Naive B cell (primary cell): ENCODE results near the gene PSMB11. TPM values are rescaled to one million over a fixed set of nuclear protein-coding genes. Genes with fewer than 3 reads are reported as not detected.

Experiments
- ATAC-seq, 2 donors: fragments of 150-1000 bp; cut with Tn5 transposase; 2 replicates each; pipeline ENCODE4 v1.10.0; 2021; ENCODE audit warnings: low read depth in 2 of 2, mild to moderate bottlenecking in 2 of 2, moderate library complexity in 2 of 2
- DNase-seq: peaks from one replicate; pipeline ENCODE4 v3.0.0; 2022
- H3K27ac Mint-ChIP-seq, 6 donors: one replicate each; pipeline ENCODE4 v1.8.0; 2020 to 2022; ENCODE audit warnings: mild to moderate bottlenecking in 6 of 6, mixed read lengths in 6 of 6, moderate library complexity in 5 of 6, inconsistent platforms in 2 of 6
- H3K27me3 Mint-ChIP-seq, 3 donors: one replicate each; pipeline ENCODE4 v1.8.0; 2021 to 2022; ENCODE audit warnings: mixed read lengths in 3 of 3, mild to moderate bottlenecking in 1 of 3
- H3K36me3 Mint-ChIP-seq, 2 donors: one replicate each; pipeline ENCODE4 v1.8.0; 2020 to 2022; ENCODE audit warnings: mixed read lengths in 2 of 2, inconsistent platforms in 1 of 2, mild to moderate bottlenecking in 1 of 2
- H3K4me1 Mint-ChIP-seq, 3 donors: one replicate each; pipeline ENCODE4 v1.8.0; 2020 to 2022; ENCODE audit warnings: mixed read lengths in 3 of 3, inconsistent platforms in 1 of 3, mild to moderate bottlenecking in 1 of 3, moderate library complexity in 1 of 3
- H3K4me3 Mint-ChIP-seq, 8 donors: one replicate each; pipeline ENCODE4 v1.8.0; 2020 to 2022; ENCODE audit warnings: mild to moderate bottlenecking in 8 of 8, mixed read lengths in 8 of 8, moderate library complexity in 8 of 8, inconsistent platforms in 2 of 8
- H3K9me3 Mint-ChIP-seq, 7 donors: one replicate each; pipeline ENCODE4 v1.8.0; 2020 to 2022; ENCODE audit warnings: mixed read lengths in 7 of 7, mild to moderate bottlenecking in 5 of 7, inconsistent platforms in 2 of 7, moderate library complexity in 1 of 7
- polyA plus RNA-seq, 6 donors: library from polyadenylated mRNA; unstranded; fragments of 300-500 nt; fragmentation: Illumina TruSeq; gene quantifications; one replicate each; pipeline ENCODE4 v1.2.3, GENCODE V29; 2021; ENCODE audit warnings: low read depth in 6 of 6

PSMB11 gene
- polyA plus RNA-seq, 6 donors from 2014 or later = not detected

DNA sequence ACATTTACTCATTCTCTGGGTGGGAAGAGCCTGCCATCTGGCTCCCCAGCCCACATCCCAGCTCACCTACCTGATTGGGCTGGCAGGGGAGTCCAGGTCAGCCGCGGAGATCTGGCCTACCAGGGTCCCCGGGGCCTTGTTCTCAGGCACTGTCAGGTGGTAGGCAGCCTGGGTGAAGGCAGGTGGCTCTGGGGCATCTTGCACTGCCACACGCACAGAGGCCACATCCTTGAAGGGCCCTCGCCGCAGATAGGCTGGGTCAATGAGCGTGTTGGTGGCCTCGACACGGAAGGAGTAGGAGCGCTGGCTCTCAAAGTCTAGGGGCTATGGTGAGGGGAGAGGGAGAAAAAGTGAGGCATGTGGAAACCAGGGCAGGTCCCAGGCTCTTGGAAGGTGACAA lies 11.4 kb downstream of the PSMB11 start:
- Mint-ChIP-seq H3K27ac (peak overlapping the region in 2 of 6 donors; percentile 21 to 51), H3K4me1 (peaks cover 19 to 23% (median 20%) of the 10 kb centered on the region in 3 donors), H3K4me3 (no peak overlapping the region), H3K36me3 (no peaks in the 10 kb centered on the region), H3K9me3 (no peaks in the 10 kb centered on the region), H3K27me3 (no peaks in the 10 kb centered on the region)
- DNase-seq = no peak
- ATAC-seq = no peak

DNA sequence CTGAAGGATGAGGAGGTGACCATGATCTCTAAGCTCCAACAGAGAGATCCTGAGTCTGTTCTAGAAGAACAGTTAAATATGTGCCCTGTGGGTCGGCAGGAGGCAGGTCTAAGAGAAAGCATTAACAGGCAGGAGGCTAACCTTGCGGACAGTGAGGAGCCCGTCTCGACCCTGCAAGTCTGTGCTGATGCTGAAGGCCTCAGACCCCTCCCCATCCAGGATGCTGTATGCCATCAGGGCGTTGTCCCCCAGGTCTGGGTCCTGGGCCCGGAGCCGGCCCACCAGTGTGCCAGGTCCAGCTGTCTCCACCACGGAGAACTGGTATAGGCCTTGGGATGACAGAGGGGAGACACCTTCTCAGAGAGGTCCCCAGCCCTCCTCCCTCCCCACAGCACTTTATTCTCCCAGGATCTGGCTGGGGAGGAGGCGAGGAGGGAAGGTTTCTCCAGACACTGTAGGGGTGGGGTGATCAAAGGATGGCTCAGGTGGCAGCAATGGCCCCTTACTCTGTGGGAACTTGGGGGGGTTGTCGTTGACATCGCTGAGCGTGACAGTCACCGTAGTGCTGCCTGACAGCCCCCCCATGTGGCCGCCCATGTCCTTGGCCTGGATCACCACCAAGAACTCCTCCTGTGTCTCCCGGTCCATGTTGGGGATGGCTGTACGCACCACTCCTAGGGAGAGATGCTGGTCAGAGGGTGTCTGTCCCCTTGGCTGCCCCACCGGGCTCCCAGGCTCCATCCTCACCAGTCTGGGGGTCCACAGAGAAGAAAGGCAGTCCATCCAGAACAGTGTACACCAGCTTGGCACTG lies 12.2 kb downstream of the PSMB11 start:
- H3K4me3 Mint-ChIP-seq = no peak overlapping the region
- H3K36me3 Mint-ChIP-seq = peaks cover 0 to 4% of the 10 kb centered on the region in 2 donors
- no peak for DNase-seq
- ATAC-seq = no peak
- no peaks in the 10 kb centered on the region for H3K9me3 Mint-ChIP-seq
- H3K27me3 Mint-ChIP-seq = no peaks in the 10 kb centered on the region
- H3K4me1 Mint-ChIP-seq = peaks cover 19 to 24% (median 20%) of the 10 kb centered on the region in 3 donors
- H3K27ac Mint-ChIP-seq = peak overlapping the region in 2 of 6 donors; percentile 26 to 47

DNA sequence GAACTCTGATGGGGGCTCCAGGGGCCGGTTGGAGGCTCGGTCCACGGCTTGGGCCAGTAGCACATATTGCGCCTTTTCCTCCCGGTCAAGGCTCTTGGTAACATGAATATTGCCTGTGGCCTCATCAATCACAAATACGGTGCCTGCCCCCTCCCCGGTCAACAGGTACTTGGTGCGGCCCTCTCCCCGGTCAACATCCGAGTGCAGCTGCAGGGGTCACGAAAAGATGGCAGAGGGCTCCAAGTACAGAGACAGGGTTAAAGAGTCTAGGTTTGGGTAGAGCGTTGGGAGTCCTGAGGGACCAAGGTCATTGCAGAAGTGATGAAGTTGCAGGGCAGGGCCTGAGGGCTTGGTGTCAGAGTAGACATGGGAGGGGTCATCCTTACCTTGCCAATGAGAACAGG lies 13.1 kb downstream of the PSMB11 start:
- no peak for DNase-seq
- Mint-ChIP-seq H3K36me3 (peaks cover 0 to 9% of the 10 kb centered on the region in 2 donors), H3K9me3 (no peaks in the 10 kb centered on the region), H3K27me3 (no peaks in the 10 kb centered on the region), H3K4me3 (peak overlapping the region in 1 of 8 donors; percentile 40), H3K27ac (peak overlapping the region in 1 of 6 donors; percentile 47), H3K4me1 (peaks cover 19 to 24% (median 21%) of the 10 kb centered on the region in 3 donors)
- no peak for ATAC-seq

DNA sequence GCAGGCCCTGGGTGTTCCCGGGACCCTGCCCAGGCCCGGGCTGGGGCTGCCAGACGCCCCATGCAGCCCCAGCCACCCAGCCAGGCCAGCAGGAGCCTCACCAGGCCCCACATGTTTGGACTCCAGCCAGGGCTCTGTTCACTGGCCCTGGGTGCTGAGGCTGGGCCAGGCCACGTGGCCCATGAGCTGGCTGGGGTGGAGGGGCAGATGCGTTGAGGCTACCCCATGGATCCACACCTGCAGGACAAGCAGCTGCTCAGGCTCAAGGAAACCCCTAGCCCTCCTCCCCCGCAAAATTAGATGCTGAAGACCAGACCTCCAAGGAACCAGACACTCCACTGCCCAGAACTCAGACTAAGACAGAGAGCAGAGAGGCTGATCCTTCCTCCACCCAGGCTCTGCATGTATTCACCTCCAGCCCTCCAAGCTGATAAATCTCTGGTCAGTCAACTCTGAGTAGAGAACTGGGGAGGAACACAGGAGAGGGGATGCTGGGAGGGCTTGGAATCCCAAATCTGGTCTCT lies 13.7 kb downstream of the PSMB11 start:
- Mint-ChIP-seq H3K4me1 (peaks cover 19 to 24% (median 22%) of the 10 kb centered on the region in 3 donors), H3K9me3 (no peaks in the 10 kb centered on the region), H3K4me3 (peak overlapping the region; percentile 18 to 95 (median 83)), H3K36me3 (peaks cover 0 to 9% of the 10 kb centered on the region in 2 donors), H3K27ac (peak overlapping the region in 4 of 6 donors; percentile 14 to 88 (median 46)), H3K27me3 (no peaks in the 10 kb centered on the region)
- ATAC-seq = no peak
- no peak for DNase-seq

DNA sequence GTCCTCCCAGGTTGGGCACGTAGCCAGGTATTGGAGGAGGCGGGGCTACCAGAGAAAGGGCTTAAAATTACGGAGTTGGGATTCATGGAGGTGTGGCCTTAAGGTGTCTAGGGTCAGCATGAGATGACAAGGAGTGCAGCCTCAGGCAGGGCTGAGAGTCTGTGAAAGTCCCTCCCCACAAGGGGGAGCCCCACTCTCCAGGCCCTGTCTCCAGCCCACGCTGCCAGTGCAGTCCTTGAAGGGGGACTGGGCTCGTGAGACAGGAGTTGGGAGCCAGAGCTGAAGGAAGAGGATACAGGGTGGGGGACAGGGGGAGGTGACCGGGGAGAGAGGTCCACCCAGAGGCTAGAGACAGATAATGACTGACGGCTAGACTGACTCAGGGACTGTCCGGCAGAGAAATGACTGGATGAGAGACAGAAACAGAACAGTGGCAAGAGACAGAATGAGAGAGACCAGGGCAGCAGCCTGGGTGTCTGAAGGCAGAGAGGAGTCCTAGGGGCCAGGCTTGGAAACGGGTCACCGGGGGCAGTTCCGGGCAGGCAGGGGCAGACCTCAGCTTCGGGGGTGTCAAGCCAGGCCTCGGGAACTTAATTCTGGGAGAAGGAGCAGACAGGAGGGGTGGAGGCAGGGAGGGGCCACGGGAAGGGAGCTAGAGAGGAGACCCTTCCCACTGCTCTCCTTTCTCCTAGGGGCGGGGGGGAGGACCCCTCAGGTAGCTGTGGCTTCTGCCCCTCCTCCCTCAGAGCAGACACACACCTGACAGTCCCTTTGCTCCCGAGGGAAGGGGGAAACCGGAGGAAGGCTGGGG lies 14.3 kb downstream of the PSMB11 start:
- Mint-ChIP-seq H3K27ac (peak overlapping the region; percentile 14 to 92 (median 72)), H3K4me3 (peak overlapping the region; percentile 79 to 95 (median 88)), H3K36me3 (peaks cover 0 to 9% of the 10 kb centered on the region in 2 donors), H3K27me3 (no peaks in the 10 kb centered on the region), H3K9me3 (no peaks in the 10 kb centered on the region), H3K4me1 (peaks cover 19 to 24% (median 22%) of the 10 kb centered on the region in 3 donors)
- DNase-seq (peak; percentile 75), ATAC-seq (peak; percentile 69 to 70)

DNA sequence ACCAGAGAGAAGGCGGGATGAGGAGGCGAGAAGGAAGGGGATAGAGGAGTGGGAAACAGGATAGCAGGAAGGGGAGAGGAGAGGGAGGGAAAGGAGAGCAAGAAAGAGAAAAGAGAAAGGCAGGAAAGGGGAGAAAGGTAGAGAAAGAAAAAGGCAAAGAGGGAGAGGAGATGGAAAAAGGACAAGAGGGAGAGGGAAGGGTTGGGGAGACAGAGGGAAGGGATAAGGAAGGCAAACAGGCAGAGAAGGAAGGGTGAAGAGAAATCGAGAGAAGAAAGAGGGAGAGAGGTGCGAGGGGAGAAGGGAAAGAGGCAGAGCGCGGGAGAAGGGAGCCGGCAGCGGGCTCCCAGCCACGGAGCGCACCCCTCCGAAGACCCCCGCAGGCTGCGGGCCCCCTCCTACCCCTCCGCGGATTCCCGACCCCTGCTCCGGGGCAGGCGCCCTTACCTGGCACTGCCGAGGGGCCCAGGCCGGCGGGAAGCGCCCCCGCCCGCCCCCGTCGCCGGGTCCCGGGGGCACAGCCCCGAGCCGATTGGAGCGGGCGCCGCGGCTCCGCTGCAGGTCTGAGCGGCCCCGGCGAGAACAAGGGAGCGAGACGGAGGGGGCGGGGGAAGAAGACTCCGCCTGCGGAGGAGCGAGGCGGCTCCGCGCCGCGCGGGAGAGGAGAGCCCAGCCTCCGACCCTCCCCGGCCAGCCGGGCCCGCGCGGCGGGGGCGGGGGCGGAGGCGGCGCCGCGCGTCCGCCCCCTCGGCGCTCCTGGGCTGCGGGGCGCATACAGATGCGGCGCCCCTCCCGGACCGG lies 15.1 kb downstream of the PSMB11 start, which contains the start of gene CDH24:
Gene CDH24 (minus strand): TSS at position 565 of the 801 bp plus-strand sequence. CDS start 1,787 bp downstream, outside the sequence.
- Mint-ChIP-seq H3K4me3 (peak within 1 kb of the TSS; percentile 80 to 95 (median 90)), H3K36me3 (peaks cover under 1 to 9% of the 10 kb centered on the region in 2 donors), H3K27me3 (no peaks in the 10 kb centered on the region), H3K9me3 (no peaks in the 10 kb centered on the region), H3K27ac (peak within 1 kb of the TSS; percentile 39 to 92 (median 72)), H3K4me1 (peaks cover 19 to 24% (median 22%) of the 10 kb centered on the region in 3 donors)
- peak; percentile 68 for DNase-seq
- ATAC-seq = peak; percentile 70 to 71

DNA sequence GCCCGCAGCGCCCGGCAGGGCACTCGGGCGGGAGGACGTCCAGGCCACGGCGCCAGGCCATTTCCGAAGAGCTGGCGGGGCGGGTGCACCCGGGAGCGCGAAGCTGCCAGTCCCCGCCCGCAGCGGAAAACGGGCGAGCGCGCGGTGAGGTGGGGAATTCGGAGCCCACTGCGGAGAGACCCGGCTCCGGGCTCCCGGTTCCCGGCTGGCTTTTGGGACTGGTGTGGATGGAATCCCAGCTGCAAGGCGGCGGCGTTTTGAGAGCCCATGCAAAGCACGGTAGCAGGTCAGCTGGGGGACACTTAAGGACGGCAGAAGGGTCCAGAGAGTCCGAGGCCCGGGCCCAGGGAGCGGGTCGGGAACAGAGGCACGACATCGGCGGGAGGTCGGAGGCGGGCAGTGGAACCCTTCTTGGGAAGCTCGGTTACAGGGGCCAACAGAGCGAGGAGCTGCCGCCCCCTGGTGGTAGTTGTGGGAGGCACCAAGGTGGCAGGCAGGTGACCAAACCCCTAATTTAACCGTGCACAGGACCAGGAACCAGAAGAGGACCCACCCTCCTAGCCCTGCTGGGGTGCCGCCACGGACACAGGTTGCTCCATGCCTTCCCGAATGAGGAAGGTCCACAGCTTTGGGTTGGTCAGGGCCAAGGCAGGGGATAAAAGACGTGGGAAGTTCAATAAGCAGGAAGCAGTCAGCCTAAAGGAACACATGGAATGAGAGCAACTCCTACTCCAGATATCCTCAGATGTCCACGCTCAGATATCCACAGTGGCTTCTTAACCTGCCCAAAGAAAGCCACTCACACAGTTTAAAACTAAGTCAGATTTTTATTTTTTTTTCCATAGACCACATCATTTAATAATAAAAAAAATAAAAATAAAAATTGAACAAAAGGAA lies 16.0 kb downstream of the PSMB11 start:
- Mint-ChIP-seq H3K4me3 (peak overlapping the region; percentile 80 to 94 (median 90)), H3K4me1 (peaks cover 19 to 24% (median 22%) of the 10 kb centered on the region in 3 donors), H3K36me3 (peaks cover 8 to 9% of the 10 kb centered on the region in 2 donors), H3K27ac (peak overlapping the region in 2 of 6 donors; percentile 39 to 89), H3K27me3 (no peaks in the 10 kb centered on the region), H3K9me3 (no peaks in the 10 kb centered on the region)
- DNase-seq (peak; percentile 80), ATAC-seq (peak; percentile 70 to 74)

DNA sequence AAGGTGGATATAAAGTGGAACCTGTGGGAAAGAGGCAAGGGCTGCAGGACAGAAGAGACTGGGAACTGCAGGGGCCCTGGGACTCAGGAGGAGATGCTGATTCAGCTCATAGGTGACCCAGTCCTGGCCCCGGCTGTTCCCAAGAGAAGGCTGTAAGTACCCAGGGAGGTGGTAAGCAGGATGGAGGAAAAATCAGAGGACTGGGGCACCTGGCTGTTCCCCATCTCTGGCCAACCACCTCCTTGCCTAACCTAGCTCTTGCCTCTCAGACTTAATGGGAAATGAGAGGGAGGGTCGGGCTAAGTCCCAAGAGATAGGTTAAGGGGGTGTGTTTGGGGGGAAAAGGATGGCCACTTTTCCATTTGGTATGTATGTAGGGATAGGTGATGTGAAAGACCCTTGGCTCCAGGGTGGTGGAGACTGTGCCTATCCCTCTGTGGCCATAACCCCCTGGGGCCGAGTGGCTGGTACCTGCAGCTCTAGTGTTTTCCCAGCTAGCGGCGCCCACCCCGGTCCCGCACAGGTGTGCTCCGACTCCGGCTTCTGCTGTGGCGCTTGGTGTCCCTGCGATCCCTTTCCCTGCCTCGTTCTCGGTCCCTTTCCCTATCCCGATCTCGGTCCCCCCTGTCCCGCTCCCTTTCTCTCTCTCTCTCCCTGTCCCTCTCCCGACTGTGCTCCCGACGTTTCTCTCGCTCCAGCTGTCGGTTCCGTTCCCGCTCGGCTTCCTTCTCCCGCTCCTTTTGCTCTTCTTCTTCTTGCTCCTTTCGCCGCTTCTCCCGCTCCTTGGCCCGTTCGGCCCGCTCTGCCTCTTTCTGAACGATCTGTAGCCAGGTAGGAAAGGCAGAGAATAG lies 16.9 kb downstream of the PSMB11 start:
- no peak for DNase-seq
- peak overlapping the region in 3 of 6 donors; percentile 13 to 60 (median 23) for H3K27ac Mint-ChIP-seq
- H3K27me3 Mint-ChIP-seq = no peaks in the 10 kb centered on the region
- no peaks in the 10 kb centered on the region for H3K9me3 Mint-ChIP-seq
- H3K36me3 Mint-ChIP-seq = peaks cover 15 to 16% of the 10 kb centered on the region in 2 donors
- peak overlapping the region in 6 of 8 donors; percentile 26 to 77 (median 42) for H3K4me3 Mint-ChIP-seq
- ATAC-seq = no peak
- H3K4me1 Mint-ChIP-seq = peaks cover 19 to 24% (median 23%) of the 10 kb centered on the region in 3 donors

DNA sequence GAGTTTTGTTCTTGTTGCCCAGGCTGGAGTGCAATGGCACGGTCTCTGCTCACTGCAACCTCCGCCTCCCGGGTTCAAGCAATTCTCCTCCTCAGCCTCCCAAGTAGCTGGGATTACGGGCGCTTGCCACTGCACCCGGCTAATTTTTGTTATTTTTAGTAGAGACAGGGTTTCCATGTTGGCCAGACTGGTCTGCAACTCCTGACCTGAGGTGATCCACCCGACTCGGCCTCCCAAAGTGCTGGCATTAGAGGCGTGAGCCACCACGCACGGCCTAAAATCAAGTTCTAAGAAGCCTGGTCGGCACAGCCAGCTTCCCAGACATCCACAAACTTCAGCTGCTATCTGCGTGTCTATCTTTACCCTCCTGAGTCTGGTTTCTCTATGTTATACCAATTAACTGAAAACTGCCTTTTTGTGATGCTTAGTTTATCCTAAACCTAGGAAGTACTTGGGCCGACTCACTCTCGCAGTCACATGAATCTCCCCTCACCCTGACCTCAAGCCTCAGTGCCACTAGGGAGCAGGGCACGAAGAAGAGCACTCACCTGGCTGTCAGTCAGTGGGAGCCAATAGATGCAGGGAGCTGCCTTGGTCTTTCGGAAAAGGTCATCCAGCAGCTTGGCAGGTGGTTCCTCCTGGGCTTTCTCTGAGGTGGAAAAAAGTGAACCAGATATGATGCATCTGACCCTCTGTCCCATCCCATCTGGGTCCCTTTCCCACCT lies 18.7 kb downstream of the PSMB11 start:
- Mint-ChIP-seq H3K27ac (peak overlapping the region in 3 of 6 donors; percentile 7 to 60 (median 58)), H3K36me3 (peaks cover 15 to 19% of the 10 kb centered on the region in 2 donors), H3K4me1 (peaks cover 20 to 24% (median 23%) of the 10 kb centered on the region in 3 donors), H3K4me3 (peak overlapping the region in 1 of 8 donors; percentile 12), H3K9me3 (no peaks in the 10 kb centered on the region), H3K27me3 (no peaks in the 10 kb centered on the region)
- ATAC-seq (no peak), DNase-seq (no peak)

DNA sequence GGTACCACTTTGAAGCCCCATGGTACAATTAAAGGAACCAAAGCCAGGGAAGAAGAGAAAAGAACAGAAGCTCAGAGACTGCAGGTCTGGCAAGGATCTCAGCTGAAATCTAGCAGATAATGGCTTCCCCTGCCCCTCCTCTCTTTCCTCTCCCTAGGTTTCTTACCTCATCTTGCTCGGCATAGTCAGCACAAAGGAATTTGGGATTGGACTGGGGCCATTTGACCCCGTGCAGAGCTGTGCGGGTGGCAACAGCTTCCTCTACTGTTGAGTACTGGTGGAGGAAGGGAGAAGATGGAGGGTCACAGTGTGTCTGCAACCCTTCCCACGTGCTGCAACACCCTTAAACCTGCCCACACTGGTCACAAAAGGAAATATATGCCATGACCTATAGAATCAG lies 20.0 kb downstream of the PSMB11 start:
- DNase-seq = no peak
- no peaks in the 10 kb centered on the region for H3K9me3 Mint-ChIP-seq

More for the DNA sequence above, 20.0 kb downstream of the PSMB11 start:
- no peaks in the 10 kb centered on the region for H3K27me3 Mint-ChIP-seq
- H3K4me3 Mint-ChIP-seq = no peak overlapping the region
- no peak overlapping the region for H3K27ac Mint-ChIP-seq
- H3K36me3 Mint-ChIP-seq = peaks cover 15 to 23% of the 10 kb centered on the region in 2 donors
- peaks cover 10 to 16% (median 15%) of the 10 kb centered on the region in 3 donors for H3K4me1 Mint-ChIP-seq
- ATAC-seq = no peak
